GM23338 (cell line): ENCODE measurements around the gene GCC1. TPM values are rescaled to one million over a fixed set of nuclear protein-coding genes. Genes with fewer than 3 reads are reported as not detected.

Experiments used
- ATAC-seq: fragments of 200-7000 bp; cut with Tn5 transposase; 3 replicates; pipeline ENCODE4 v1.9.1; 2020
- DNase-seq: peaks from one replicate; pipeline ENCODE4 v3.0.0-alpha.2; 2015; ENCODE audit warnings: low spot score
- H2AFZ ChIP-seq: fragments of 200-600 bp; sonication (generic); 2 replicates; pipeline ENCODE4 v1.8.0; 2016; ENCODE audit warnings: antibody characterized with exemption, mild to moderate bottlenecking, moderate library complexity
- H3F3A ChIP-seq: fragments of 200-600 bp; sonication (generic); replicated peaks from 2 replicates; pipeline ENCODE4 v1.8.0; 2017; ENCODE audit warnings: antibody characterized with exemption, mixed run types, low read depth
- H3K27ac ChIP-seq: fragments of 200-600 bp; sonication (generic); 2 replicates; pipeline ENCODE4 v1.6.1; 2016; ENCODE audit warnings: low read depth
- H3K27me3 ChIP-seq: fragments of 200-600 bp; sonication (generic); 2 replicates; pipeline ENCODE4 v1.8.0; 2016; ENCODE audit warnings: mild to moderate bottlenecking, mixed run types, moderate library complexity; ENCODE audit not compliant: insufficient read depth
- H3K36me3 ChIP-seq: fragments of 200-600 bp; sonication (generic); 2 replicates; pipeline ENCODE4 v1.8.0; 2016; ENCODE audit warnings: mild to moderate bottlenecking; ENCODE audit not compliant: insufficient read depth
- H3K4me1 ChIP-seq: fragments of 200-600 bp; sonication (generic); 2 replicates; pipeline ENCODE4 v1.8.0; 2016; ENCODE audit warnings: mild to moderate bottlenecking, moderate library complexity; ENCODE audit not compliant: insufficient read depth
- H3K4me2 ChIP-seq: fragments of 200-600 bp; sonication (generic); 2 replicates; pipeline ENCODE4 v1.7.1; 2017; ENCODE audit warnings: mixed run types
- H3K4me3 ChIP-seq: fragments of 200-600 bp; sonication (generic); 2 replicates; pipeline ENCODE4 v1.6.1; 2016; ENCODE audit warnings: mixed run types
- H3K79me2 ChIP-seq: fragments of 200-600 bp; sonication (generic); replicated peaks from 2 replicates; pipeline ENCODE4 v1.8.0; 2017; ENCODE audit warnings: mild to moderate bottlenecking; ENCODE audit not compliant: insufficient read depth
- H3K9me2 ChIP-seq: fragments of 200-600 bp; sonication (generic); 2 replicates; pipeline ENCODE4 v1.8.0; 2017; ENCODE audit not compliant: insufficient read depth
- H4K20me1 ChIP-seq: fragments of 200-600 bp; sonication (generic); replicated peaks from 2 replicates; pipeline ENCODE4 v1.8.0; 2017; ENCODE audit warnings: mild to moderate bottlenecking; ENCODE audit not compliant: insufficient read depth
- H3K27ac Mint-ChIP-seq: 2 replicates; pipeline ENCODE4 v1.8.0; 2020; ENCODE audit warnings: inconsistent platforms, mild to moderate bottlenecking, moderate library complexity, mixed read lengths
- H3K27me3 Mint-ChIP-seq: 3 replicates; pipeline ENCODE4 v1.8.0; 2022; ENCODE audit warnings: low read depth, mild to moderate bottlenecking, moderate library complexity, mixed read lengths, inconsistent platforms; ENCODE audit not compliant: insufficient read depth, poor library complexity
- H3K36me3 Mint-ChIP-seq: 3 replicates; pipeline ENCODE4 v1.8.0; 2021; ENCODE audit warnings: low read depth, mild to moderate bottlenecking, inconsistent platforms, moderate library complexity, mixed read lengths
- H3K4me1 Mint-ChIP-seq: 3 replicates; pipeline ENCODE4 v1.8.0; 2020; ENCODE audit warnings: mild to moderate bottlenecking, inconsistent platforms, mixed read lengths
- H3K4me3 Mint-ChIP-seq: 3 replicates; pipeline ENCODE4 v1.8.0; 2021; ENCODE audit warnings: moderate library complexity, mild to moderate bottlenecking, inconsistent platforms, mixed read lengths
- H3K9me3 Mint-ChIP-seq: 3 replicates; pipeline ENCODE4 v1.8.0; 2020; ENCODE audit warnings: moderate library complexity, mild to moderate bottlenecking, inconsistent platforms, mixed read lengths
- CREB1 ChIP-seq: fragments of 250-450 bp; sonication (Bioruptor Pico); IDR thresholded peaks from 2 replicates; pipeline ENCODE4 v1.5.0; 2020; ENCODE audit warnings: low read depth, mild to moderate bottlenecking, moderate library complexity
- EZH2 ChIP-seq: fragments of 200-600 bp; sonication (generic); IDR thresholded peaks from one replicate; pipeline ENCODE4 v1.8.0; 2017; ENCODE audit warnings: antibody characterized with exemption, mild to moderate bottlenecking, low read depth; ENCODE audit not compliant: unreplicated experiment
- EZH2phosphoT487 ChIP-seq: fragments of 200-600 bp; sonication (generic); IDR thresholded peaks from one replicate; pipeline ENCODE4 v1.8.1; 2018; ENCODE audit warnings: antibody characterized with exemption; ENCODE audit not compliant: unreplicated experiment
- JUNB ChIP-seq: IDR thresholded peaks from one replicate; pipeline ENCODE4 v1.6.1; 2016; ENCODE audit warnings: antibody characterized with exemption; ENCODE audit not compliant: unreplicated experiment
- NANOG ChIP-seq: IDR thresholded peaks from 2 replicates; pipeline ENCODE4 v1.6.1; 2016; ENCODE audit warnings: antibody characterized with exemption, borderline replicate concordance
- POLR2AphosphoS5 ChIP-seq: IDR thresholded peaks from 2 replicates; pipeline ENCODE4 v1.6.1; 2016; ENCODE audit warnings: antibody characterized with exemption, low read depth
- STAT1 ChIP-seq: IDR thresholded peaks from one replicate; pipeline ENCODE4 v1.6.1; 2016; ENCODE audit warnings: antibody characterized with exemption; ENCODE audit not compliant: unreplicated experiment
- ZNF114 ChIP-seq: fragments of 250-450 bp; sonication (Bioruptor Pico); IDR thresholded peaks from 2 replicates; pipeline ENCODE4 v1.5.0; 2020; ENCODE audit warnings: mild to moderate bottlenecking, moderate library complexity
- ZNF331 ChIP-seq: fragments of 250-450 bp; sonication (Bioruptor Pico); IDR thresholded peaks from 2 replicates; pipeline ENCODE4 v1.5.0; 2020; ENCODE audit warnings: low read depth, mild to moderate bottlenecking, moderate library complexity
- polyA plus RNA-seq: library from polyadenylated mRNA; unstranded; fragments of >200 nt; fragmentation: Nextera tagmentation; extraction: Ambion mirVana; gene quantifications from 2 replicates; pipeline ENCODE4 v1.2.1, GENCODE V29; 2016
- total RNA-seq: library from RNA; depleted of rRNA; stranded (reverse); fragments of >200 nt; shearing (Covaris generic); gene quantifications from 2 replicates; pipeline ENCODE4 v1.2.3, GENCODE V29; 2014
- TF ChIP-seq, protein P1 (sequence below), 2 experiments: fragments of 200-600 bp in 1 of 2; sonication (generic) in 1 of 2; conservative IDR thresholded peaks; 2 replicates each; pipeline versions ENCODE4 v1.5.1 to v1.6.1; 2016 to 2017; ENCODE audit warnings: antibody characterized with exemption in 2 of 2, low read depth in 2 of 2, mild to moderate bottlenecking in 2 of 2, moderate library complexity in 1 of 2
- TF ChIP-seq, protein P2 (sequence below): IDR thresholded peaks from one replicate; pipeline ENCODE4 v1.6.1; 2018; ENCODE audit warnings: antibody characterized with exemption; ENCODE audit not compliant: unreplicated experiment
- TF ChIP-seq, protein P3 (sequence below): IDR thresholded peaks from 2 replicates; pipeline ENCODE4 v1.6.1; 2016; ENCODE audit warnings: antibody characterized with exemption
- TF ChIP-seq, protein P4 (sequence below): fragments of 250-450 bp; sonication (Bioruptor Pico); IDR thresholded peaks from 2 replicates; pipeline ENCODE4 v1.5.0; 2020; ENCODE audit warnings: mild to moderate bottlenecking, moderate library complexity

Gene GCC1
- total and polyA plus RNA-seq, 2 experiments from 2014 or later = 3.2 to 17.6 TPM

DNA sequence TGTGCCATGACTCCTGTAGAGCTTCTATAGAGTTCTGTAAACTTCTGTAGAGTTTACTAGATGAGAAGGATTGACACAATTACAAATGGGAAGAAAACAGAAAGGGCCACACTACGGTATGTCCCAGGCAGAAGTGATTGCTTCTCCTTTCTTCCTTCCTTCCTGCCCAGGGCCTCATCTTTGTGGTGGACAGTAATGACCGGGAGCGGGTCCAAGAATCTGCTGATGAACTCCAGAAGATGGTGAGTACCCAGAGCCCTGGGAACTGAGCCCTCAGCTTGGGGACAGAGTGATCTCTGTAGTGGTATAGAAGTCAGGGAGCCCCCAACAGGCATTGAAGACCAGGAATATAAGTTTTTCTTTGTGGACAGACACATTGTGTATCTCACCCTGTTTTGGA is 4.5 kb upstream of the GCC1 start:
- H3K4me1 Mint-ChIP-seq = peaks cover 15% of the 10 kb centered on the region
- TF ChIP-seq, protein P1, sequence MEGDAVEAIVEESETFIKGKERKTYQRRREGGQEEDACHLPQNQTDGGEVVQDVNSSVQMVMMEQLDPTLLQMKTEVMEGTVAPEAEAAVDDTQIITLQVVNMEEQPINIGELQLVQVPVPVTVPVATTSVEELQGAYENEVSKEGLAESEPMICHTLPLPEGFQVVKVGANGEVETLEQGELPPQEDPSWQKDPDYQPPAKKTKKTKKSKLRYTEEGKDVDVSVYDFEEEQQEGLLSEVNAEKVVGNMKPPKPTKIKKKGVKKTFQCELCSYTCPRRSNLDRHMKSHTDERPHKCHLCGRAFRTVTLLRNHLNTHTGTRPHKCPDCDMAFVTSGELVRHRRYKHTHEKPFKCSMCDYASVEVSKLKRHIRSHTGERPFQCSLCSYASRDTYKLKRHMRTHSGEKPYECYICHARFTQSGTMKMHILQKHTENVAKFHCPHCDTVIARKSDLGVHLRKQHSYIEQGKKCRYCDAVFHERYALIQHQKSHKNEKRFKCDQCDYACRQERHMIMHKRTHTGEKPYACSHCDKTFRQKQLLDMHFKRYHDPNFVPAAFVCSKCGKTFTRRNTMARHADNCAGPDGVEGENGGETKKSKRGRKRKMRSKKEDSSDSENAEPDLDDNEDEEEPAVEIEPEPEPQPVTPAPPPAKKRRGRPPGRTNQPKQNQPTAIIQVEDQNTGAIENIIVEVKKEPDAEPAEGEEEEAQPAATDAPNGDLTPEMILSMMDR (conservative IDR thresholded peaks at IDR 0.05; ENCODE audit: low read depth in 2 of 2) = no peak
- TF ChIP-seq NANOG (no peak), ZNF114 (CRISPR knock-in tag) (no peak), EZH2phosphoT487 (no peak), STAT1 (no peak), EZH2 (no peak), JUNB (no peak), POLR2AphosphoS5 (no peak), CREB1 (CRISPR knock-in tag) (no peak), ZNF331 (CRISPR knock-in tag) (no peak)
- TF ChIP-seq, protein P2, sequence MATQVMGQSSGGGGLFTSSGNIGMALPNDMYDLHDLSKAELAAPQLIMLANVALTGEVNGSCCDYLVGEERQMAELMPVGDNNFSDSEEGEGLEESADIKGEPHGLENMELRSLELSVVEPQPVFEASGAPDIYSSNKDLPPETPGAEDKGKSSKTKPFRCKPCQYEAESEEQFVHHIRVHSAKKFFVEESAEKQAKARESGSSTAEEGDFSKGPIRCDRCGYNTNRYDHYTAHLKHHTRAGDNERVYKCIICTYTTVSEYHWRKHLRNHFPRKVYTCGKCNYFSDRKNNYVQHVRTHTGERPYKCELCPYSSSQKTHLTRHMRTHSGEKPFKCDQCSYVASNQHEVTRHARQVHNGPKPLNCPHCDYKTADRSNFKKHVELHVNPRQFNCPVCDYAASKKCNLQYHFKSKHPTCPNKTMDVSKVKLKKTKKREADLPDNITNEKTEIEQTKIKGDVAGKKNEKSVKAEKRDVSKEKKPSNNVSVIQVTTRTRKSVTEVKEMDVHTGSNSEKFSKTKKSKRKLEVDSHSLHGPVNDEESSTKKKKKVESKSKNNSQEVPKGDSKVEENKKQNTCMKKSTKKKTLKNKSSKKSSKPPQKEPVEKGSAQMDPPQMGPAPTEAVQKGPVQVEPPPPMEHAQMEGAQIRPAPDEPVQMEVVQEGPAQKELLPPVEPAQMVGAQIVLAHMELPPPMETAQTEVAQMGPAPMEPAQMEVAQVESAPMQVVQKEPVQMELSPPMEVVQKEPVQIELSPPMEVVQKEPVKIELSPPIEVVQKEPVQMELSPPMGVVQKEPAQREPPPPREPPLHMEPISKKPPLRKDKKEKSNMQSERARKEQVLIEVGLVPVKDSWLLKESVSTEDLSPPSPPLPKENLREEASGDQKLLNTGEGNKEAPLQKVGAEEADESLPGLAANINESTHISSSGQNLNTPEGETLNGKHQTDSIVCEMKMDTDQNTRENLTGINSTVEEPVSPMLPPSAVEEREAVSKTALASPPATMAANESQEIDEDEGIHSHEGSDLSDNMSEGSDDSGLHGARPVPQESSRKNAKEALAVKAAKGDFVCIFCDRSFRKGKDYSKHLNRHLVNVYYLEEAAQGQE = no peak
- TF ChIP-seq, protein P3, sequence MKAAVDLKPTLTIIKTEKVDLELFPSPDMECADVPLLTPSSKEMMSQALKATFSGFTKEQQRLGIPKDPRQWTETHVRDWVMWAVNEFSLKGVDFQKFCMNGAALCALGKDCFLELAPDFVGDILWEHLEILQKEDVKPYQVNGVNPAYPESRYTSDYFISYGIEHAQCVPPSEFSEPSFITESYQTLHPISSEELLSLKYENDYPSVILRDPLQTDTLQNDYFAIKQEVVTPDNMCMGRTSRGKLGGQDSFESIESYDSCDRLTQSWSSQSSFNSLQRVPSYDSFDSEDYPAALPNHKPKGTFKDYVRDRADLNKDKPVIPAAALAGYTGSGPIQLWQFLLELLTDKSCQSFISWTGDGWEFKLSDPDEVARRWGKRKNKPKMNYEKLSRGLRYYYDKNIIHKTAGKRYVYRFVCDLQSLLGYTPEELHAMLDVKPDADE = no peak
- TF ChIP-seq, protein P4, sequence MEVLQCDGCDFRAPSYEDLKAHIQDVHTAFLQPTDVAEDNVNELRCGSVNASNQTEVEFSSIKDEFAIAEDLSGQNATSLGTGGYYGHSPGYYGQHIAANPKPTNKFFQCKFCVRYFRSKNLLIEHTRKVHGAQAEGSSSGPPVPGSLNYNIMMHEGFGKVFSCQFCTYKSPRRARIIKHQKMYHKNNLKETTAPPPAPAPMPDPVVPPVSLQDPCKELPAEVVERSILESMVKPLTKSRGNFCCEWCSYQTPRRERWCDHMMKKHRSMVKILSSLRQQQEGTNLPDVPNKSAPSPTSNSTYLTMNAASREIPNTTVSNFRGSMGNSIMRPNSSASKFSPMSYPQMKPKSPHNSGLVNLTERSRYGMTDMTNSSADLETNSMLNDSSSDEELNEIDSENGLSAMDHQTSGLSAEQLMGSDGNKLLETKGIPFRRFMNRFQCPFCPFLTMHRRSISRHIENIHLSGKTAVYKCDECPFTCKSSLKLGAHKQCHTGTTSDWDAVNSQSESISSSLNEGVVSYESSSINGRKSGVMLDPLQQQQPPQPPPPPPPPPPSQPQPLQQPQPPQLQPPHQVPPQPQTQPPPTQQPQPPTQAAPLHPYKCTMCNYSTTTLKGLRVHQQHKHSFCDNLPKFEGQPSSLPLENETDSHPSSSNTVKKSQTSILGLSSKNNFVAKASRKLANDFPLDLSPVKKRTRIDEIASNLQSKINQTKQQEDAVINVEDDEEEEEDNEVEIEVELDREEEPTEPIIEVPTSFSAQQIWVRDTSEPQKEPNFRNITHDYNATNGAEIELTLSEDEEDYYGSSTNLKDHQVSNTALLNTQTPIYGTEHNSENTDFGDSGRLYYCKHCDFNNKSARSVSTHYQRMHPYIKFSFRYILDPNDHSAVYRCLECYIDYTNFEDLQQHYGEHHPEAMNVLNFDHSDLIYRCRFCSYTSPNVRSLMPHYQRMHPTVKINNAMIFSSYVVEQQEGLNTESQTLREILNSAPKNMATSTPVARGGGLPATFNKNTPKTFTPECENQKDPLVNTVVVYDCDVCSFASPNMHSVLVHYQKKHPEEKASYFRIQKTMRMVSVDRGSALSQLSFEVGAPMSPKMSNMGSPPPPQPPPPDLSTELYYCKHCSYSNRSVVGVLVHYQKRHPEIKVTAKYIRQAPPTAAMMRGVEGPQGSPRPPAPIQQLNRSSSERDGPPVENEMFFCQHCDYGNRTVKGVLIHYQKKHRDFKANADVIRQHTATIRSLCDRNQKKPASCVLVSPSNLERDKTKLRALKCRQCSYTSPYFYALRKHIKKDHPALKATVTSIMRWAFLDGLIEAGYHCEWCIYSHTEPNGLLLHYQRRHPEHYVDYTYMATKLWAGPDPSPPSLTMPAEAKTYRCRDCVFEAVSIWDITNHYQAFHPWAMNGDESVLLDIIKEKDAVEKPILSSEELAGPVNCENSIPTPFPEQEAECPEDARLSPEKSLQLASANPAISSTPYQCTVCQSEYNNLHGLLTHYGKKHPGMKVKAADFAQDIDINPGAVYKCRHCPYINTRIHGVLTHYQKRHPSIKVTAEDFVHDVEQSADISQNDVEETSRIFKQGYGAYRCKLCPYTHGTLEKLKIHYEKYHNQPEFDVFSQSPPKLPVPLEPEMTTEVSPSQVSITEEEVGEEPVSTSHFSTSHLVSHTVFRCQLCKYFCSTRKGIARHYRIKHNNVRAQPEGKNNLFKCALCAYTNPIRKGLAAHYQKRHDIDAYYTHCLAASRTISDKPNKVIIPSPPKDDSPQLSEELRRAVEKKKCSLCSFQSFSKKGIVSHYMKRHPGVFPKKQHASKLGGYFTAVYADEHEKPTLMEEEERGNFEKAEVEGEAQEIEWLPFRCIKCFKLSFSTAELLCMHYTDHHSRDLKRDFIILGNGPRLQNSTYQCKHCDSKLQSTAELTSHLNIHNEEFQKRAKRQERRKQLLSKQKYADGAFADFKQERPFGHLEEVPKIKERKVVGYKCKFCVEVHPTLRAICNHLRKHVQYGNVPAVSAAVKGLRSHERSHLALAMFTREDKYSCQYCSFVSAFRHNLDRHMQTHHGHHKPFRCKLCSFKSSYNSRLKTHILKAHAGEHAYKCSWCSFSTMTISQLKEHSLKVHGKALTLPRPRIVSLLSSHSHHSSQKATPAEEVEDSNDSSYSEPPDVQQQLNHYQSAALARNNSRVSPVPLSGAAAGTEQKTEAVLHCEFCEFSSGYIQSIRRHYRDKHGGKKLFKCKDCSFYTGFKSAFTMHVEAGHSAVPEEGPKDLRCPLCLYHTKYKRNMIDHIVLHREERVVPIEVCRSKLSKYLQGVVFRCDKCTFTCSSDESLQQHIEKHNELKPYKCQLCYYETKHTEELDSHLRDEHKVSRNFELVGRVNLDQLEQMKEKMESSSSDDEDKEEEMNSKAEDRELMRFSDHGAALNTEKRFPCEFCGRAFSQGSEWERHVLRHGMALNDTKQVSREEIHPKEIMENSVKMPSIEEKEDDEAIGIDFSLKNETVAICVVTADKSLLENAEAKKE (CRISPR knock-in tag) = no peak
- H2AFZ ChIP-seq = no peak overlapping the region
- no peak overlapping the region for H3K27ac Mint-ChIP-seq
- peaks cover 14% of the 10 kb centered on the region for H3K79me2 ChIP-seq
- H3K27ac ChIP-seq = no peak overlapping the region
- no peaks in the 10 kb centered on the region for H3K9me2 ChIP-seq
- peaks cover 10% of the 10 kb centered on the region for H3K36me3 ChIP-seq
- peaks cover 8% of the 10 kb centered on the region for H3F3A ChIP-seq
- peaks cover 19% of the 10 kb centered on the region for H3K4me1 ChIP-seq
- H3K27me3 ChIP-seq = peaks cover 24% of the 10 kb centered on the region
- H3K36me3 Mint-ChIP-seq = peaks cover 26% of the 10 kb centered on the region
- peaks cover 12% of the 10 kb centered on the region for H4K20me1 ChIP-seq
- peak overlapping the region; percentile 90 for H3K4me3 Mint-ChIP-seq
- ATAC-seq (no peak), DNase-seq (no peak)
- H3K27me3 Mint-ChIP-seq = peaks cover 36% of the 10 kb centered on the region
- no peaks in the 10 kb centered on the region; the same call in 2 of the 3 replicates for H3K9me3 Mint-ChIP-seq
- no peak overlapping the region for H3K4me3 ChIP-seq
- no peak overlapping the region for H3K4me2 ChIP-seq
